ENCODE results near the gene MYADML2. TPM values are rescaled to one million over a fixed set of nuclear protein-coding genes. Genes with fewer than 3 reads are reported as not detected.
A peak's percentile ranks its signal among the peaks of the same experiment; 100 is the strongest.

MYADML2 gene, protein sequence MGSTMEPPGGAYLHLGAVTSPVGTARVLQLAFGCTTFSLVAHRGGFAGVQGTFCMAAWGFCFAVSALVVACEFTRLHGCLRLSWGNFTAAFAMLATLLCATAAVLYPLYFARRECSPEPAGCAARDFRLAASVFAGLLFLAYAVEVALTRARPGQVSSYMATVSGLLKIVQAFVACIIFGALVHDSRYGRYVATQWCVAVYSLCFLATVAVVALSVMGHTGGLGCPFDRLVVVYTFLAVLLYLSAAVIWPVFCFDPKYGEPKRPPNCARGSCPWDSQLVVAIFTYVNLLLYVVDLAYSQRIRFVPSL
- not detected in 3 replicates for total RNA-seq
- long read RNA-seq: 0 reads

DNA sequence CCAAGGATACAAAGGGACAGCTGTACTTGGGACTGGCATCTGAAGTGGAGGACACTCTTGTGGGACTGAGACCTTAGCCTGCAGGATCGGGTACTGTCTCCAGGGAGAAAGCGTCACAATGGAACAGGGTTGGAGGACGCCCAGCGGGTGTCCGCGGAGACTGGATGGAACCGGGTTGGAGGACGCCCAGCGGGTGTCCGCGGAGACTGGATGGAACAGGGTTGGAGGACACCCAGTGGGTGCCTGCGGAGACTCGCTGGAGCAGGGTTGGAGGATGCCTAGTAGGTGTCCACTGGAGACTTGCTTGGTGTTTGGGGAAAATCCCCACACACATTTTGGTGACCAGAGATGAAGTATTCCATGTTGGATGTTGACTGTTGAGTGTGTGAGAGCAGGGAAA is at the start of gene MYADML2:
MYADML2 (minus strand) TSS at position 45 of the 400 bp plus-strand sequence. CDS start 5,492 bp downstream, outside the sequence.
- H3K4me1 Mint-ChIP-seq (ENCODE audit: low read depth): no peaks in the 10 kb centered on the region

DNA sequence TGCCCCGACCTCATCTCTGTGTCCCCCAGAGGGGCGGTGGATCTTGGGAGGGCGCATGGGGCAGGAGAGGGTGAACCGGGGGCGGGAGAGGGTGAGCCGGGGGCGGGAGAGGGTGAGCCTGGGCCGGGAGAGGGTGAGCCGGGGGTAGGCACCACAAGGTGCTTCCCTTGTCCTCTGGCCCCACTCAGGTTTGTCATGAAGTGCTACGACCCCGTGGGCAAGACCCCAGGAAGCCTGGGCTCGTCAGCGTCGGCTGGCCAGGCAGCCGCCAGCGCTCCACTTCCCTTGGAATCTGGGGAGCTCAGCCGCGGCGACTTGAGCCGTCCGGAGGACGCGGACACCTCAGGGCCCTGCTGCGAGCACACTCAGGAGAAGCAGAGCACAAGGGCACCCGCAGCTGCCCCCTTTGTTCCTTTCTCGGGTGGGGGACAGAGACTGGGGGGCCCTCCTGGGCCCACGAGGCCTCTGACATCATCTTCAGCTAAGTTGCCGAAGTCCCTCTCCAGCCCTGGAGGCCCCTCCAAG is 49.3 kb upstream of the MYADML2 start:
- Mint-ChIP-seq H3K36me3 (ENCODE audit: low read depth) (peaks cover 7% of the 10 kb centered on the region), H3K4me3 (ENCODE audit: unreplicated experiment) (no peak overlapping the region), H3K27ac (ENCODE audit: unreplicated experiment) (no peak overlapping the region)

More for the DNA sequence above, at the start of gene MYADML2:
- TF ChIP-seq CTCF (IDR thresholded peaks at IDR 0.05): no peak
- DNase-seq (ENCODE audit: low spot score): no peak
- Mint-ChIP-seq H3K27me3 (ENCODE audit: low read depth) (peaks cover 3% of the 10 kb centered on the region), H3K9me3 (ENCODE audit: low read depth) (no peaks in the 10 kb centered on the region), H3K27ac (ENCODE audit: unreplicated experiment) (no peak within 1 kb of the TSS), H3K36me3 (ENCODE audit: low read depth) (no peaks in the 10 kb centered on the region), H3K4me3 (ENCODE audit: unreplicated experiment) (no peak within 1 kb of the TSS)

DNA sequence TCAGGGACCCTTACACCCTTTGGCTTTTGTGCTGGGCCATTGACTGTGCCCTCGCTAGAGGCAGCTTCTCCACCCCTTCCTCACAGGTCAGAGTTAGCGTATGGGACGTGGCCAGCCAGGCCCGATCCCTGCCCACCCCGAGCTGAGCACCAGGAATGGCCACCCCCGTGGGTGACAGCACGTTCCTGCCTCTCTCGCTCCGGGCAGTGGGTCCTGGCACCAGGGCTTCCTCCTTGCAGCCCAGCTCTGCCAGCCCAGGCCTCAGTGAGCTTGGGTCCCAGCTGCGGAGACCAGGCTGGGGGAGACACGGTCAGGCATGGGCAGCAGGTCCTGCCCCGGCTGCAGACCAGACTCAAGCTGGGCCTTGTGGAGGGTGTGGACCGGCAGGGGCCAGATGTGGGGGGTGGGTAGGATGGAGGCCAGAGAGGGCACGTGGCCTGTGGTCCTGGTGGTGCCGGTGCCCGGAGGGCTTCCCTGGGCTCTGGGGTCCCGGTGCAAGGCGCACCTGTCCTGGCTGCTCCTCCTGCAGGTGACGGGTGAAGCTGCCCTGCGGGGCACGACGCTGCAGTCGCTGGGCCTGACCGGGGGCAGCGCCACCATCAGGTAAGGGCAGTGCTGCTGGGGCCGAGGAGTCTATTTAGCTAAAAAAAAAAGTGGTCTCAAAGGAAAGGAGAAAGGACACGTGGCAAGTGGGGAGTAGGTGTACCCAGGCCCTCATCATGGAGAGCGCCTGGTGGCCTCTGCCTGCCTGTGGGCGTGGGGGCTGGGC is 48.6 kb upstream of the MYADML2 start:
- Mint-ChIP-seq H3K27me3 (ENCODE audit: low read depth) (no peaks in the 10 kb centered on the region), H3K9me3 (ENCODE audit: low read depth) (no peaks in the 10 kb centered on the region), H3K27ac (ENCODE audit: unreplicated experiment) (no peak overlapping the region), H3K36me3 (ENCODE audit: low read depth) (peaks cover 7% of the 10 kb centered on the region), H3K4me3 (ENCODE audit: unreplicated experiment) (no peak overlapping the region), H3K4me1 (ENCODE audit: low read depth) (peaks cover 15% of the 10 kb centered on the region)
- peak; percentile 82 for DNase-seq (ENCODE audit: low spot score)
- no peak for TF ChIP-seq CTCF (IDR thresholded peaks at IDR 0.05)

More for the DNA sequence above, 49.3 kb upstream of the MYADML2 start:
- Mint-ChIP-seq H3K27me3 (ENCODE audit: low read depth) (no peaks in the 10 kb centered on the region), H3K9me3 (ENCODE audit: low read depth) (no peaks in the 10 kb centered on the region), H3K4me1 (ENCODE audit: low read depth) (peaks cover 11% of the 10 kb centered on the region)
- no peak for DNase-seq (ENCODE audit: low spot score)
- TF ChIP-seq CTCF (IDR thresholded peaks at IDR 0.05): no peak

DNA sequence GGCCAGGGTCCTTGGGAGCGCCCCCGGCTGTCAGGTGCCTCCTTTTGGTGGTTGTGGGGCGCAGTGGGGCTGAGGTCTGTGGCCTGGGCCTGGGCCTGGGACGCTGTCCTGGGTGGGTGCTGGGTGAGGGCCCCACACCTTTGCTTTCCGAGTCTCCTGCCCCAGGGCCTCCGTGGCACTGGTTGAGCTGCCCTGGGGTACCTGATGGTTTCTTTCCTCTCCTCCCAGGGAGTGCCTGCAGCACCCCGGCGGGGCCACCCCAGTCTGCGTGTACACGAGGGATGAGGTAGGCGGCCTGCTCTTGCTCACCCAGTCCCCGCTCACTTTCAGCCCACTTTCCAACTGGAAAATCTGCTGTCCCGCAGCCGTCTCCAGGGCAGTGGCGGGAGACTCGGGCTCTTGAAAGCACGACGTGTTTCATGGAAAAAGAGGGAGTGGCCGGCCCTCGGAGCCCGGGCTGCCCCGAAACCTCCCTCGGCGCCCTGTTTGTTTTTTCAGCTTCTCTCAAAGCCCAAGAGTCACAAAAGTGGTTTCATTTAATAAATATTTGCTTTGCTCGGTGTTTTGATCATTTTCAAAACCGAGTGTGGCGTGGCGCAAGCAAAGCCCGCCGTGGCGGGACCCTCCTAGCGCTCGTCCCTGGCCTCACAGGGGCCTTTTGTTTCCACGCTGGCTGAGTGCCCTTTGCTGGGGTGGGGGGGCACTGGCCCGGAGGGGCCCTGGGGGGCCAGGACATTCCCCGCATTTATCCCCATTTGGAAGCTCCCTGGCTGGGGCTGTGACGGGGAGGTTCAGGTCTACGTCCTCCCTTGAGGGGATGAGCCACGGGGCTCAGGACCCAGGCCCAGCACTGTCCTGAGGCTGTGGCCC is 47.8 kb upstream of the MYADML2 start:
- H3K27ac Mint-ChIP-seq (ENCODE audit: unreplicated experiment): no peak overlapping the region

More for the DNA sequence above, 47.8 kb upstream of the MYADML2 start:
- Mint-ChIP-seq H3K4me3 (ENCODE audit: unreplicated experiment) (no peak overlapping the region), H3K27me3 (ENCODE audit: low read depth) (no peaks in the 10 kb centered on the region), H3K4me1 (ENCODE audit: low read depth) (peaks cover 17% of the 10 kb centered on the region), H3K36me3 (ENCODE audit: low read depth) (peaks cover 7% of the 10 kb centered on the region), H3K9me3 (ENCODE audit: low read depth) (no peaks in the 10 kb centered on the region)
- peak; percentile 81 for DNase-seq (ENCODE audit: low spot score)
- TF ChIP-seq CTCF (IDR thresholded peaks at IDR 0.05): no peak
